Prostate gland (tissue), 2 donors: ENCODE measurements around the gene AKTIP.
"Not testable (repeated sequence)": the region's sequence is repeated elsewhere in the genome, so short reads cannot be mapped to it uniquely, and the experiment has no call there.

ENCODE experiments used
- CTCF ChIP-seq, 4 experiments: fragments of 200-600 bp in 2 of 4; fragments of 450-650 bp in 2 of 4; sonication (generic) in 2 of 4; IDR thresholded peaks; 1 replicate in 3 of 4; 2 replicates in 1 of 4; pipeline ENCODE4 v1.5.1; 2016 to 2019; ENCODE audit warnings: antibody characterized with exemption in 4 of 4, mild to moderate bottlenecking in 2 of 4, moderate library complexity in 2 of 4
- POLR2A ChIP-seq: fragments of 450-650 bp; IDR thresholded peaks from one replicate; pipeline ENCODE4 v1.6.1; 2016; ENCODE audit warnings: antibody characterized with exemption, mild to moderate bottlenecking
- POLR2AphosphoS5 ChIP-seq: sonication (generic); formaldehyde crosslinking; IDR thresholded peaks from one replicate; pipeline ENCODE4 v1.6.1; 2017; ENCODE audit warnings: antibody characterized with exemption

- not testable (repeated sequence) for TF ChIP-seq CTCF (IDR thresholded peaks at IDR 0.05); POLR2A; POLR2AphosphoS5
Measured at GRCh38 chr16:53512795-53513194, 9.8 kb upstream of the AKTIP start.
